Loucy (cell line): ENCODE measurements around the gene ZNF236.
"Not testable (repeated sequence)": the region's sequence is repeated elsewhere in the genome, so short reads cannot be mapped to it uniquely, and the experiment has no call there.

ENCODE experiments used
- CTCF ChIP-seq: fragments of 200-600 bp; sonication (generic); conservative IDR thresholded peaks from 2 replicates; pipeline ENCODE4 v1.5.1; 2014; ENCODE audit warnings: mild to moderate bottlenecking, antibody characterized with exemption, low read length
- EZH2phosphoT487 ChIP-seq: fragments of 200-600 bp; IDR thresholded peaks from 2 replicates; pipeline ENCODE4 v1.6.1; 2018; ENCODE audit warnings: antibody characterized with exemption, mild to moderate bottlenecking, moderate library complexity, borderline replicate concordance

GRCh38 chr18:76944346-76944745 lies 122.0 kb downstream of the ZNF236 start:
- not testable (repeated sequence) for TF ChIP-seq CTCF, EZH2phosphoT487
